ENCODE data around the gene ITGAD.

Gene ITGAD

GRCh38 chr16:31475946-31476302, 82.8 kb downstream of the ITGAD start:
- DNase-seq (ENCODE audit: low spot score), result no peak

Measured in CD4-positive, alpha-beta T cell treated with Interleukin-15 for 4 hours (primary cell).